Astrocyte (in vitro differentiated cells and primary cell): ENCODE data around the gene SOX21.

Experiments used
- CTCF ChIP-seq: IDR thresholded peaks from 2 replicates; pipeline ENCODE4 v1.5.1; 2011; ENCODE audit warnings: low read depth, mild to moderate bottlenecking, inconsistent platforms, low read length, moderate library complexity; ENCODE audit not compliant: insufficient read depth
- EZH2 ChIP-seq: IDR thresholded peaks from 2 replicates; pipeline ENCODE4 v1.6.1; 2012; ENCODE audit warnings: mild to moderate bottlenecking, low read length, inconsistent platforms; ENCODE audit not compliant: insufficient read depth

- TF ChIP-seq EZH2 (peak; percentile 54), CTCF (no peak)
Measured at GRCh38 chr13:94703271-94703670, 9.1 kb downstream of the SOX21 start.
